CD4-positive, alpha-beta T cell treated with Interleukin-17A for 1 hour (primary cell): ENCODE measurements around the gene FCN1.

Experiments
- DNase-seq: peaks from one replicate; pipeline ENCODE4 v3.0.0-alpha.2; 2020

The FCN1 gene

DNA sequence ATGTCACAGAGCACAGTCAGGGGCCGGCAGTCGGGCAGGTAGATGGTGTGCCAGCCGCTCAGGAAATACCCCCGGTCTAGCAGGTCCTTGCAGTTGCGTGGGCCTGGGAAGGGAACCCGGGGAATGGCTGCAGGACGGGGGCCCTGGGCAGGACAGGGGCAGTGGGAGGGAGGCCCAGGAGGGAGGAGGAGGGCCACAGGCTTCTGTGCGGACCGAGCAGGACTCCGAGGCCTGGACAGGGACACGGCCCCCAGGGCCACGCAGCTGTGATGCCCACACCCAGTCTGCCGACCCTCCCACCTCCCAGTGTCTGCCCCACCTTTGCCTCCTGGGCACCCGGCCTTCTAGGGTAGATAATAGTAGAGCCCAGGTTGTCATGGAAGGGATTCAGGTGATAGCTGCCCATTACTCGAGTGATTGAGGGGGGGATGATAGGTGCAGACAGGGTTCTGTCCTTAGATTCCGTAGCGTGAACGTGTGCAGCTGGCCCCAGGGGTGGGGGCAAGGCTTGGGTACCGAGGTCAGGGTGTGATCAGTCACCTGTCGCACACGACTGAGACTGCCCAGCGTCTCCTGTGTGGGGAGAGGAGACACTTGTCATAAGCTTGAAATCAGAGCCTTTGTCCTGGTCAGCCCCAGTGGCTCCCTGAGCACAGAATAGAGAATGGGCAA, 4.5 kb downstream of the FCN1 start:
- DNase-seq, result no peak

DNA sequence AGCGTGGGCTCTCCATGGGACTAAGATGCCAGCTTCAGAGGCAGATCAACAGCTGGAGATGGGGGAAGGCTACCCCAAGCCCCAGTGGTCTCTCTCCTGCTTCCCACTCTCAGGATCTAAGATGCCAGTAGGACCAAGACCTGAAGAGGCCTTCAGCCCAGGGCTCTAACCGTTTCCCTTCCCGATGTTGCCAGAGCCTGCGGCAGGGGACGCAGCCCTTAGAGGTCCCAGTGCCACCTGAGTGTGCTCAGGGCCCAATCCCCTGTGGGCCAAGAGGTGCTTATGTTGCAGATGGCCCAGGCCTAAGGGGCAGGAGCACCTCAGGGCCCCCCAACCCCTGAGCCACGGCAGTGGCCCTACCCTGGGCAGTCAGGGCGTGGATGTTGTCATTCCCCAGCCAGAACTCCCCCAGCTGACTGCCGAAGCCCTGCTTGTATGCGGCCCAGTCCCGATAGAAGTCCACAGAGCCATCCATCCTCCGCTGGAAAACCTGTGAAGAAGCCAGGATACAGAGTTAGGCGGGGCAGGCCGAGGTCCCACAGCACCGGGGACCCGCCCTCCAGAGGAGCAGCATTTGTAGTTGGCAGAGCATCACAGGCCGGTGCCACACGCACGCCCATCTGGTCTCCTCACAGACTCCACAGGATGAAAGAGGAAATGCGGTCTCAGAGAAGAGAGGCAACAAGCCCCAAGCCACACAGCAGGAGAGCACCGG, 5.4 kb downstream of the FCN1 start:
- no peak for DNase-seq

DNA sequence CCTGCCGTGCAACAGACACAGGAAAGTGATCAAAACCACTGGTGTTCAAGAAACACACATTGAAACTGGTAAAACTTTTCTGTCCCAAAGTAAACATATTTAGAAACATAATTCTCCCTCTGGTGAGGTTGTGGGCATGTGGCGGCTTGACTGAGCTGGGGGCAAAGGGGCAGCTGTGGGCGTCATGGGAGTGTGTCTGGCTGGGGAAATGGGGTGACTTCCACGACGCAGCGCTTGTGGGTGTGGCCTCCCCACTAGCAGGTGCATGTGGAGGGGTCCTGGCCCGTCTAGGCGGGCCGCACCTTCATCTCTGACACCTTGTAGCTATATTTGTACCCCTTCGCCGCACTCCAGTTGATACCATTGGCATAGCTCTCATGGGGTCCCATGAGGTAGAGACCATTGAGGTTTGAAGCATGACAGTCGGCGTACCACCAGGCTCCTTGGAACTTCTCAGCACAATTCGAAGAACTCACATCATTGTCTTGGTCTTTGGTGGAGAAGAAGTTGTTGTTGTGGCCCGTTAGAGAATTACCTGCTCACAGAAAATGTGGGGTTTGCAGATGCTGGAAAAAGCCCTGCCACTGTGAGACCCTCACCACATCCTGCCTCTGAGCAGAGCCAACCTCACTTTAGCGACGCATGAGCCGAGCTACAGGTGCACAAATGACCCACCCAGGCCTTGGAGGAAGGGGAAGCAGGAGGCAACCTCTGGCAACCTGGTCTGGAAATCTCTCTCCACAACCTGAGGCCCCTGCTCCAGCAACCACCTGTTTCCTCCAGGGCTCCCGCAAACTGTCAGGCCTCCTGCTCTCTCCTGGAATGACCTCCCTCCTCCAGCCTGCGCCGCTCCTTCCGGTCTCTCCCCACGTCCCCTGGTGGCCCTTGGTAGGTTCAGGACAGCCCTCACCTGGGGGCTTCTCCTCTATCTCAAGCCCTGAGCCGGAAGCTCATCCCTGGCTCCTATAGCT, 7.9 kb downstream of the FCN1 start:
- DNase-seq, result no peak

DNA sequence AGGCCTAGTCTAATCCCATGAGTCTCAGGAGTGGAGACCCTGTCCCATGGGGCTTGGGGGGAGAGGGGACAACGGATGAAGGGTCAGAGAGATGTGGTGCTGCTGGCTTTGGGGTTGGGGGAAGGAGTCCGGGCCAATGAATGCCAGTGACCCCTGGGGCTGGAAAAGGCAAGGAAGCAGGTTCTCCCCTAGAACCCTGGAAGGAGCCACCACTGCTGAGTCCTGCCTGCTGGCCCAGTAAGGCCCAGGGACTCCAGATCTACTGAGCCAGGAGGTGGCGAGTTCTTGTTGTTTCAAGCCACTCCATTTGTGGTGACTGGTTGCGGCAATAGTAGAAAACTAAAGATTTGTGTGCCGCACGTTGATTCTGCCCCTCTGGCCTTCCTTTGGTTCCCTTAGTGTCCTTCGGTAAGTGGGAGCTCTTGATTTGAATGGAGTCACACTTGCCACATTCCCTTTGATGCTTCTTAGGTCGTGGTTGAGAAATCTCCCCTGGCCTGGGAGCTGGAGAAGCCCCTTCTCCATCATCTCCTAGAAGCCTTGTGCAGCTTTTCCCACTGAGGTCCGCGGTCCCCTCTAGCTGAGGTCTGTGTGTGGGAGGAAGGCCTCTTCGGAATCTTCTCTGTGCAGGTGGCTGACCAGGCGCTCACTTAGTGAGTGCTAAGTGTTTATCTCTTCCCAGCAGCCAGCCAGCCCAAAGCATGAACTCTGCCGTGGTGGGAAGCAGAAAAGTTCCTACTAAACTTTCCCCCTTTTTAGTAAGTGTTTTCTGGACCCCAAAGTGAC, 9.0 kb downstream of the FCN1 start:
- DNase-seq, result no peak

DNA sequence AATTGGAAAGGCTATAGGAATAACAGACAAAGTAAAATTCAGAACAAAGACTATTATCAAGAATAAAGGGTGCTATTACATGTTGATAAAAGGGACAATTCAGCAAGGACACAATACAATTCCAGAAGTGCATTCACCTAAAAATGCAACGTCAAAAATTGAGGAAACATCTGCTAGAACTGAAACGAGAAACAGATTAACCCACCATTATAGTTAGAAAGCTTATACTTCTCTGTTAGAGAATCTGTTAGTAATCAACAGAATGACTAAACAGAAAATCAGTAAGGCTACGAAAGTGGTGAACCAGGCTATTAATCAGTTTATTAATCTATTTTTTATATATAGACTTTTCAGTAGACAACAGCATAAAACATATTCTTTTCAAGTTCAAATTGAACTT, 14.8 kb downstream of the FCN1 start:
- no peak for DNase-seq

DNA sequence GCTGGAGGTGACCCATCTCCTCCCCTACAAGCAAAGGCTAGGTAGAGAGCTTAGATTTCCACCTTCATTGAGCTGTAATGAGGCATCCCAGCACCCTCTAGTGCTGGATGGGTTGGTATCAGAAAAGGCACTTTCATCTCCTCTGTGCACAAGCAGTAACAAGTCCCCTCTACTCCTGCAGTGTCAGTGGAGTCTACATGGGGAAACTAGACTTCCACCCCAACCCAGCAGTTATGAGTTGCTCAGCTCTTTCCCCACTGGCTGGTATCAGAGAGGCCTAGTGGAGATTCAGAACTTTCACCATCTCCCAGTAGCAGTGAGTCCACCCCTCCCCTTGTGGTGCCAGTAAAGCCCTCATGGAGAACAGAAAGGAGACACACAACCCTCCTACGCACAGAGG, 17.9 kb downstream of the FCN1 start:
- DNase-seq, result no peak

DNA sequence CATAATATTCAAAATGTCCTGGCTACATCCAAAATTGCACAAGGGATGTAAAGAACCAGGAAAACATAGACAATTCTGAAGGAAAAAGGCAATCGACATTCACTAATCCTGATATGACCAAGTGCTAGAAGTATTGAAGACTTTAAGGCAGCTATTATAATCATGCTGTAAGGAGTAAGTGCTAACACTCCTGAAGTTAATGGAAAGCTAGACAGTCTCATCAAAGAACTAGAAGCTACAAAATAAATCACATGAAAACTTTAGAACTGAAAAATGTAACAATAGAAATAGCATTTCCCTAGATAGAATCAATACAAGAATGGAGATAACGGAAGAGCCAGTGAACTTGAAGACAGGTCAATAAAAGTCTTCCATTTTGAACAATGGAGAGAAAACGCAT, 18.5 kb downstream of the FCN1 start:
- DNase-seq, result no peak

DNA sequence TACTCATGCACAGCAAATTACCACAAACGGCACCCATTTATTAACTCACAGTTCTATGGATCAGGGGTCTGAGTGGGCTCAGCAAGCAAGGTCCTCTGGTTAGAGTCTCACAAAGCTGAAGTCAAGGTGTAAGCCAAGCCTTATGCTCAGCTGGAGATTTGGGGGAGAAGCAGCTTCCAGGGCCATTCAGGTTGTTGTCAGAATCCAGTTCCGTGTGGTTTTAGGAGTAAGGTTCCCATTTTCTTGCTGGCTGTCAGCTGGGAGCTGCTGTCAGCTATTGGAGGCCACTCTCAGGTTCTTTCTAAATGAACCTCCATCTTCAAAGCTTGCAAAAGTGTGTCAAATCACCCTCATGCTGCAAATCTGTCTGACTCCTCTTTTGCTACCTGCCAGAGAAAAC, 19.4 kb downstream of the FCN1 start:
- DNase-seq, result no peak

DNA sequence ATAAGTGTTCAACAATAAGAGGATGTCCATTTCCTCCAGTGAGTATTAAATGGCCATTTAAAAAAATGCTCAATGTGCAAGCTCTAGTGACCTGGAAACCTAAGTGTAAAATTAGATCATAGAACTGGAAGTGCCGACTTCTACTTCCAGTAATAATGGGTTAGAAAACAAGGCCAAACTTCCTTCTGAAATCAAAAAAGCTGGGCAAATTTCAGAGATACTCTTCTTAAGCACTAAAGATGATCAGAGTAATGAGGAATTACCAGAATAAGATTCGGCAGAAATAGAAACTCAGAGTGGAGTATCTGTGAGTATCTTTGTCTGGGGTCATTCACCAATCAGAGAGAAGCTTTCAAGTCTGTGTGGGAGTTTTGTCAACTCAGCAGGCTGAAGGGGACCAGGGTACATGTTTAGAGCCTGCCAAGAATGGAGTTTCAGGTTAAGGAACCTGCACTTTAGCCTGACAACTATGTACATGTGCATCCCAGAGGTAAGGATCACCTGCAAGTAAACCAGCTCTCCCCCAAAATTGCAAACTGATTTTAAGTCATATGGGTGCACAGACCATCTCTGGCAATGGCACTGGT, 20.0 kb downstream of the FCN1 start:
- DNase-seq, result no peak

DNA sequence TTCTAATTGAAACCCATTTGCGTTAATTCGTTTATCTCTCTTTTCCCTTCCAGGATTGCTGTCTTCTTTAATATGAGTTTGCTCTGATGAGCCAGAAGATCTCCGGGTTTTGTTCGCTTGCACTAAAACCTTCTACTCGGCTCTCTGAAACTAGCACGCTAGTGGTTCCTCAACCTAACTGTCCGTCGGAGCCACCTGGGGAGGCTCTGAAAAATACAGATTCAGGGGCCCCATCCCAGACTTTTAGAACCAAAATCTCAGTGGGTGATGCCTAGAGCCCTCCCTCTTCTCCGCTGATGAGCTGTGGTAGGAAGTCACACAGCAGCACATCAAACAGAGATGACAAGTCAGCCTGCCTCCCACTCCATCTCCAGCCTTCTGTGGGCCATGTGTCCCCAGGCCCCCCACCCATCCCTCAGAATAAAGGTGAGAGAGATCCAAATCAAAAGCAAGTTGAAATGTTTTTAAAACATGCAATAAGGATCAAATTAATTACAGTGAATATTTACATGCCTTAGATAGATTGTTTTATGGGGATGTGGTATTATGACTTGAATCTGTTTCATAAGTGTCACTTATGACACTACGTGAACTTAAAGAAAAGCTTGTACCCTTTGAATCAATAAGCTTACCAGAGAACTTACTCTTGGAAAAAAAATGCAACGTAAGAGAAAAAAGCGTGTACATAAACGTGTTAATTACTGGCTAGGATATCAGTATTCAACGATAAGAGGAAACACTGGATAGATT, 20.7 kb downstream of the FCN1 start:
- DNase-seq, result no peak

DNA sequence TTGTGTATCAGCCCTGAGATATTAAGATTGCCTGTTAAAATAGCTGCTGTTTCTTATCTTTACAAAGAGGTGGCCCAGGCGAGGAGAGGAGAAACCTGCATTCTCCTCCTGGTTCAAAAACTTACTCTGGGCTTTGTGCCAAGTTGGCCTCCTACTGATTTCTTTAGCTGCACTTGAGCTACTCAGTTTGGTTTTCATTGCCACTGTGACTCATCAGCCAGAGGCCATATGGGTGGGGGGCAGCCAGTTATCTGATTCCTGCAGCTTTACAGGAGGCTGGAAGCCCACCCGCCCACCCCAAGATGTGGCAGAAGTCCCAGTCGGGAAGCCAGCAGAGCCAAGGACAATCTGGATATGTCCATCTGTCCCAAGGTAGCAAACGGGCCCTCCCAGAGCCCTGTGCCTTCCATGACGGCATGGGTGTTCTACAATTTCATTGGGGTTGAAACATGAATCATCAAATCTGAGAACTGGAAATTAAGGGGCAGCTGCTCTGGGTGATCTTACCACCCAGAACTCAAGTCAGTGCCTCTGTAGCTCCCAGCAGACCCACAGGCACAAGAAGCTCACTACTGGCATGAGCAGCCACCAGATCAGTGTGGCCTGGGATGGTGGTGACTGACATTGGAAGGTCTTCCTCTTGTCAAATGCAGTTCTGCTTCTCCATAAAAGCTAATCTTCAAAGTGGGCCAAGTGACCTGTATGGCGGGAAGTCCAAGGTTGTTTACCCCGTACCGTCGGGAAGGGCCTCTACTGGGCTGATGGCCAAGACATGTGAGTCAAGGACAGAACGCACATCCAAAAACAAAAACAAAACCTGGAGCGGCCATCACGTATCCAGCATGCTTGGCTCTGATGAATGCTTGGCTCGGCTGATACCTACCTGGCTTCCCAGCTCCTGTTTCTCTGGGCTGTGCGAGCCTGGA, 21.5 kb downstream of the FCN1 start:
- no peak for DNase-seq

DNA sequence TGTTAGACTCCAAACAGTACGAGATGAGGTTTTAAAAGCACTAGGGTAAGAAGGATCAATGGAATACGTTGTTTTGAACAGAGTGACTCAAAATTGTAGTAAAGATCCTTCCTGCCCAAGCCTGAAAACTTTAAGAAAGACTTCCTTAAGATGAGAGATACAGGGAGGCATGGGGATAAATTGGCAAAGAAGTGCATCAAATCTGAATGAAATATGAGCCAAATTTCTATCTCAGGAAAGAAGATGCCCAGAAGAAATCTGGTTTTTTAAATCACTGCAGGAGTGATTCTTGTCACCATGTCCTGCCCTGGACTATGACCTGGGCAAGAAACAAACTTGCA, 22.2 kb downstream of the FCN1 start:
- no peak for DNase-seq

DNA sequence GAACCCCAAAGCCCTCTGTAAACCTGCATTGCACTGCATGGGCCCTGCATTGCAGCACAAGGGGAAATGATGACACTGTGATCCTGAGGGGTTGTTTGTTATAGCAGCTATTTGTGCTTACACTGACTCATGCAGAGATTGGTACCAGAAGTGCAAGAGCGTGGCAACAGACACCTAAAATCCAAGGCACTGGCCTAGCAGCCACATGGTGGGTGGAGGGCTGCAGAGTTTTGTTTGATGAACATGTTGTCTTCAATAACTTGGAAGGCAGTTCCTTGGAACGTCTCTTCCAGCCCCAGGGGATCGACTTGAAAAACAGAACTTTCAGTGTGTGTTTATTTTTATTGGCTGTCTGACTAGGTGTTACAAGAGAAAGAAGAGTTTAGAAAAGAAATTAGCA, 22.6 kb downstream of the FCN1 start:
- no peak for DNase-seq

DNA sequence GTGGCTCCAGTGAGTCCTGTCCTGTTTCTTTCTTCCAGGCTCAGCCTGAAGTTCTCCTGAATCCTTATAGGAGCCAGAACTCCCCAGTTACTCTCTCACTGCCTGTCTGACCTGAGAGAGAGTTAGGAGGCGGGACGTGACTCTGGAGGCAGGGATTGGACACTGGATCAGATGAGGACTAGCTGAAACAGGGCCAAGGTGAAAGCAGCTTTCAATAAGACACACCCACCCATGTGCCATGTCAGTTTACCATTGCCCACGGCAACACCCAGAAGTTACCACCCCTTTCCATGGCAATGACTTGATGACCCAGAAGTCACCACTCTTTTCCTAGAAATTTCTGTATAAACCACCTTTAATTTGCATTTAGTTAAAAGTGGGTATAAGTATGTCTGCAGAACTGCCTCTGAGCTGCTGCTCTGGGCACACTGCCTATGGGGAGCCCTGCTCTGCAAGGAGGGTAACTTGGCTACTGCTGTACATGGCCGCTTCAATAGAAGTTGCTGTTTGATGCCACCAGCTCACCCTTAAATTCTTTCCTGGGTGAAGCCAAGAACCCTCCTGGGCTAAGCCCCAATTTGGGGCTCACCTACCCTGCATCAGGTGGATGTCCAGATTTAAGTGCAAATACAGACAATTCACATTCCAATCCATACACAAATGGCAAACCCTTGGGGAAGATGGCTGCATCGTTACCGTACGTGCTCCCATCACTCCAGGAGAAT, 23.4 kb downstream of the FCN1 start:
- DNase-seq, result no peak

DNA sequence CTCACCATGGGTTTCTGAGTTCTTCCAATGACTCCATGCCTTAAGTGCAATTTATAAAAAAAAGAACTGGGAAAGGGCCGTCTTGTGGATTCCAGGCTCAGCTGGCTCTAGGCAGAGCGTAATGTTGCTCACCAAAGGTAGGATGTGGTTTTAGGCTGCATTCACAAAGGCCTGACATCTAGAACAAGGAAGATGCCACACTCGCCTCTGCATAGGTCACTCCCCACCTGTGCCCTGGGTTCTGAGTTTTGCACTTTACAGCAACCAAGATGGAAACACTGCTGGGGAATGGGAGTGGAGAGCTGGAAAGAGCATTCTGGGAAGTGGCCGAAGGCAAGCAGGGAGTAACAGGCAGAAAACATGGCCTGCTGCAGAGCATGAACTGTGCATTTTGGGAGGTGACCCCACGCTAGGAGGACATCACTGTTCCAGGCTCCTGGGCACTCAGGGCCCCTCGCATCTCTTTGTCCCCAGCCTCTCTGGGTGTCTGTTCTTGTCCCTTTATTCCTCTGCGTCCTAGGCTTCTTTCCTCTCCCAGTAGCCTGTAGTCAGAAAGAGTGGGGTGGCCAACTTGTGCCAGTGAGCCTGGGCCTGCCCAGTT, 24.8 kb downstream of the FCN1 start:
- DNase-seq, result no peak

DNA sequence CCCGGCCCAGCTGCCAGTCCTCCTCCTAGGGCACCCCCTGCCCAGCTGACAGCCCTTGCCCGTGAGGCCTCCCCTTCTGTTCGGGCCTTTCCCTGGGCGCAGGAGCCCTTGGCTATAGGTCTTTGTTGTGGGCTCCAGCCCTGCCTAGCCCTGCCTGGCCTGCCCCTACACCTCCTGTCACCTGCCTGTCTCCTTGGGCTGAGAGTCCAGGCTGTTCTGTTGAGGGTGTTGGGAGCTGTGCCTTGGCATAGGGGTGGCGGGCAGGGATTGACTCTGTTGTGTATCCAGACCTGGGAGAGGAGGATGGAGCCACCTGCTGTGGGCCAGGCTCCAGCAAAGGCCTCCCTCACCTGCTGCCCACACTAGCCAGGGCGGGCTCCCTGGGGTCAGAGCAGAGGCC, 25.5 kb downstream of the FCN1 start:
- DNase-seq, result no peak

DNA sequence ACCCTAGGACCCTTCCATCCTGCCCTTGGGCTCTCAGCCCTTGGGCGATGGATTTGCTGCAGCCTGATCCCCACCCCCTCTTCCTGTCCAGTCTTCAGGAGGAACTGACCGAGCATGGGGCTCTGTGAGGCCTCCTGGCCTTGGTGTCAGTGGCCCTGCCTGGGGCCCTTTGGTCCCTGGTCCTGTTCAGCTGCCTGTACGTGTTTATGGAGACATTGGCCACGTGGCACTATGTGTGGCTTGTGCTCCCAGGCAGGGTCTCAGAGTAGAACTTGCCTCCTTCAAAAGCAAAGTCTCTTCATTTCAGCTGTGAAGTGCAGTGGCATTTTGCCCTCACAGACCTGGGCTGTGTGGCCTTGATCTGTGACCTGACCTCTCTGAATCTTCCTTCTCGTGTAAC, 26.0 kb downstream of the FCN1 start:
- no peak for DNase-seq

DNA sequence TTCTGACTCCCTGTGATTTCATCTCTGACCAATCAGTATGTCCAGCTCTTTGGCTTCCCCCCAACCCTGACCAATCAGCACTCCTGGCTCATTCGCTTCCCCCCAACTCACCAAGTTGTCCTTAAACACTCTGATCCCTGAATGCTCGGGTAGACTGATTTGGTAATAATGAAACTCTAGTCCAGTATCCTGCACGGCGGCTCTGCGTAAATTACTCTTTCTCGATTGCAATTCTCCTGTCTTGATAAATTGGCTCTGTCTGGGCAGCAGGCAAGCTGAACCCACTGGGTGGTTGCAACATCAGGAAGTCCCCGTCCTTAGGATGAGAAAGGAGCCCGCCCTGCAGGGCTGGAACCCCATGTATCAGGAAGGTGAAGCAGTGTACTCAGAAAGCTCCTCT, 26.7 kb downstream of the FCN1 start:
- no peak for DNase-seq

DNA sequence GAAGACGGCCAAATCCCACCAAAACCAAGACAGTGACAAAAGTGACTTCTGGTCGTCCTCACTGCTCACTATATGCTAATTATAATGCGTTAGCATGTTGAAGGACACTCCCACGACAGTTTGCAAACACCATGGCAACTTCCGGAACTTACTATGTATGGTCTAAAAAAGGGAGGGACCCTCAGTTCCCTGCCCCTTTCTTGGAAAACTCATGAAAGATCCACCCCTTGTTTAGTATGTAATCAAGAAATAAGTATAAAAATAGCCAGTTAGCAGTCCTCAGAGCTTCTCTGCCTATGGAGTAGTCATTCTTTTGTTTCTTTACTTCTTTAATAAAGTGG, 27.6 kb downstream of the FCN1 start:
- DNase-seq, result no peak
